IPS-NIHi7 (cell line): ENCODE data around the gene GPX4.

Experiments
- DNase-seq: peaks from one replicate; pipeline ENCODE4 v3.0.0; 2012; ENCODE audit warnings: mixed read lengths; ENCODE audit errors: extremely low spot score

Gene GPX4

GRCh38 chr19:1149259-1150045, 45.7 kb downstream of the GPX4 start:
- no peak for DNase-seq

- DNase-seq = no peak
Observed at GRCh38 chr19:1150333-1151036, 46.7 kb downstream of the GPX4 start.

DNA sequence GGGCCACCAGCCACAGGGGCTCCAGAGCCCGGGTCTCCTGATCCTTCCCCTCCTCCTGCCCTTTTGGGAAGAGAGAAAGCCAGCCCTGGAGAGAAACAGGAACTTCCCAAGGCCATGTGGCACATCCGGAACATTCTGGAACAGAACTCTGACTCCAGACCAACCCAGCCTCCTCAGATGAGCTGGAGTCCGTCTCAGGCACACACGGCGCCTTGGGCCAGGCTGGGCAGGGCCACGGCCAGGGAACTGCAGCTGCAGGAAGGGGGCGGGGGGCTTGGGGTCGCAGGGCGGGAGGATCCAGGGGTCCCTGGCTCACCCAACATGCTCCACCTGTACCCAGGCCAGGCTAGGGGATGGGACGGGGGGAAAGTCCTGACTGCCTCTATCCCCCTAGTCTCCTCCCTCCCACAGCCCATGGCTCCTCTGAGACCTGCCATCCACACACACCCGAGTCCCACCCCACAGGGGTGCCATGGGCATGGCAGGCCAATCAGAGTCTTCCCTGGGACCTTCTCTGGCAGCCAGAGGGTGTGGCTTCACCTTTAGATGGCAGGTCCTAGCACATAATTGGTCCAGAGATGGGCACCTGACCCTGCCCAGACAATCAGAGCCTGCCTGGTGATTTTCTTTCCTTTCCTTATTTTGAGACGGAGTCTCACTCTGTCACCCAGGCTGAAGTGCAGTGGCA, 47.4 kb downstream of the GPX4 start:
- DNase-seq = no peak

- DNase-seq = no peak
Observed at GRCh38 chr19:1151917-1152587, 48.3 kb downstream of the GPX4 start.

- no peak for DNase-seq
Observed at GRCh38 chr19:1153891-1154730, 50.3 kb downstream of the GPX4 start.

- DNase-seq = no peak
Observed at GRCh38 chr19:1154731-1155351, 51.0 kb downstream of the GPX4 start.

DNA sequence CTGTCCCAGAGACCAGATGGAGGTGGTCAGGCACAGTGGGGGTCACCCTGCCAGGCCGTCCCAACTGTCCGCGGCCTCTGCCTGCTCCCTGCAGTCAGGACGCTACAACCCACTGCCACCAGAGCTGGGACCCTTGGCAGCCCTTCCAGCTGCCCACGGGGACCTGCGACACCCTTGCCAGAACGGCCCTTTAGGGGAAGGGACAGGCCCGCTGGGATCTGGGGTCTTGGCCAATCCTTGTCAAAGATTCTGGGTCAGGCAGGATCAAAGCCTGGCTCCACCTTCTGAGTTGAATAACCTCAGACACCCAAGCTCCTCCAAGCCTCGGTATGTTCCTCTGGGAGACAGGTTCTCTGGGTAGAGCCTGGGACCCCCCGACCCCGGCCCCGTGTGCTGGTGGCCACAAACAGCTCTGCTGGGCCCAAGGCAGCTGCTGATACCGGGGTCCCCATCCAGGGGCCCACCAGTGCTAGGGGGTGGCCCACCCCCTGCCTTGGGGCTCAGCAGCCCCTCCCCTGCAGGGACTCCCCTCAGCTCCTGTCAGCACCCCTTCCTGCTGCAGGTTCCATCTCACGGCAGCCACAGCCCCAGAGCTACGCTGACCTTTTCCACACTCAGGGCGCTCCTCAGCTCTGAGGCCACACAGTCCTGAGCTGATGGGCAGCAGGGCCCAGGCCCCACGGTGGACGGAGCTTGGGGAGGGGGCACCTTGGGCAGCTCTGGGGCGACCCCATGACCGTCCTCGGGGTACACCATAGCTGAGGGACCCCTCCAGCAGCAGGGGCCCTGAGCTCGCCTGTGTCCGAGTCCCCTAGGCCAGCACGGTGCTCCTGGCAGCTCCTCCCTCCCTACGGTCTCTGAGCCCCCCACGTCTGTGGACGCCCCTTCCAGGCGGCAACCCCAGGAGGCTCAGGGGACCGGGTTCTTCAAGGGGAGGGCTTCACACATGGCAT, 51.8 kb downstream of the GPX4 start:
- DNase-seq = no peak
